Measurements from ENCODE around the gene CCDC182. TPM values are rescaled to one million over a fixed set of nuclear protein-coding genes. Genes with fewer than 3 reads are reported as not detected.

CCDC182 gene
- polyA plus RNA-seq, 1 experiment, result not detected

DNA sequence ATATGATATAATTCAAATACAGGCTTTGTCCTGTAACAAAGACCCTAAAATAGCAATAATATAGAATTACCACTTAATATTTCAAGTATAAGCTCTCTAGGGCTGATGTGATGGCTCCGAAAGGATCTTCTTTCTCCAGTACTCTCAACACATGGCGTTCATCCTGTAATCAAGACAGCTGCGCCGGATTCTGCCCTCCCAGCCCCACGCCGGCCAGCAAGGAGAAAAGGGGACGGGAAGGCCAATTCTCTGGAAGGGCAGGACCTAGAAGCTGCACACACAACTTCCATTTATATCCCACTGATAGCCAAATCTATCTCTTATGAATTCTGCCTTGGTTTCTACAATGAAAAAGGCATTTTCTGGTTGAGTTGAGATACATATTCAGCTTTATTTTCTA, 32.0 kb downstream of the CCDC182 start:
- DNase-seq (ENCODE audit: low read depth, low spot score), result no peak

DNA sequence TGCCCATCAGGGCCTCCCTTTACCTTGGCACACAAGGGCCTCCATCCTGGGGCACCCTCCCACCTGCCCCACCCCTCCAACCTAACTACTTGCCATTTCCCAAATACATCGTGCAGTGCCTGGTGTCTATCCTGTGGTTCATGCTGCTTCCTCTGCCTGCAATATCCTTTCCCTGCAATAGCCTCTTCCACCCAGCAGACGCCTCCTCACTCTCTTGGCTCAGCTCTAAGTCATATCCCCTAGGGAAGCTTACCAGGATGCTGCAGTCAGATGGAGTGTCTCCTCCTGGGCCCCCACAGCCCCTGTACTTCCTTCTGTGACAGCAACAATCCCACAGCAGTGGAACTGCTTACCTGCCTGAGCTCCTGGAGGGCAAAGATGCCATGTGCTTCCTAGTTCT, 36.7 kb downstream of the CCDC182 start:
- POLR2A ChIA-PET, result no interaction called here
- CTCF ChIA-PET, result interaction anchor here (1.9 kb wide), 1 partner anchor 36 kb away, joined by 6 read pairs; no protein-coding TSS in a partner anchor
- DNase-seq (ENCODE audit: low read depth, low spot score), result no peak
- peaks cover 26% of the 10 kb centered on the region for H3K27me3 ChIP-seq (ENCODE audit: control insufficient read depth, insufficient read depth, low read length)
- no peak overlapping the region for H3K27ac ChIP-seq (ENCODE audit: low read depth, low read length)
- H3K9me3 ChIP-seq (ENCODE audit: control insufficient read depth, insufficient read depth, low read length), result no peaks in the 10 kb centered on the region
- TF ChIP-seq, protein P1, sequence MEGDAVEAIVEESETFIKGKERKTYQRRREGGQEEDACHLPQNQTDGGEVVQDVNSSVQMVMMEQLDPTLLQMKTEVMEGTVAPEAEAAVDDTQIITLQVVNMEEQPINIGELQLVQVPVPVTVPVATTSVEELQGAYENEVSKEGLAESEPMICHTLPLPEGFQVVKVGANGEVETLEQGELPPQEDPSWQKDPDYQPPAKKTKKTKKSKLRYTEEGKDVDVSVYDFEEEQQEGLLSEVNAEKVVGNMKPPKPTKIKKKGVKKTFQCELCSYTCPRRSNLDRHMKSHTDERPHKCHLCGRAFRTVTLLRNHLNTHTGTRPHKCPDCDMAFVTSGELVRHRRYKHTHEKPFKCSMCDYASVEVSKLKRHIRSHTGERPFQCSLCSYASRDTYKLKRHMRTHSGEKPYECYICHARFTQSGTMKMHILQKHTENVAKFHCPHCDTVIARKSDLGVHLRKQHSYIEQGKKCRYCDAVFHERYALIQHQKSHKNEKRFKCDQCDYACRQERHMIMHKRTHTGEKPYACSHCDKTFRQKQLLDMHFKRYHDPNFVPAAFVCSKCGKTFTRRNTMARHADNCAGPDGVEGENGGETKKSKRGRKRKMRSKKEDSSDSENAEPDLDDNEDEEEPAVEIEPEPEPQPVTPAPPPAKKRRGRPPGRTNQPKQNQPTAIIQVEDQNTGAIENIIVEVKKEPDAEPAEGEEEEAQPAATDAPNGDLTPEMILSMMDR (IDR thresholded peaks at IDR 0.05; ENCODE audit: low read depth, low read length), result no peak
- H3K4me3 ChIP-seq (ENCODE audit: low read depth, low read length), result no peak overlapping the region

More for the DNA sequence above, 32.0 kb downstream of the CCDC182 start:
- CTCF ChIA-PET, result interaction anchor here (1.4 kb wide), 1 partner anchor 115 kb away, joined by 4 read pairs; no protein-coding TSS in a partner anchor
- H3K9me3 ChIP-seq (ENCODE audit: control insufficient read depth, insufficient read depth, low read length), result no peaks in the 10 kb centered on the region
- POLR2A ChIA-PET, result no interaction called here
- TF ChIP-seq, protein P1 (IDR thresholded peaks at IDR 0.05; ENCODE audit: low read depth, low read length), result no peak
- H3K4me3 ChIP-seq (ENCODE audit: low read depth, low read length), result no peak overlapping the region
- H3K27me3 ChIP-seq (ENCODE audit: control insufficient read depth, insufficient read depth, low read length), result peaks cover 29% of the 10 kb centered on the region
- no peak overlapping the region for H3K27ac ChIP-seq (ENCODE audit: low read depth, low read length)

DNA sequence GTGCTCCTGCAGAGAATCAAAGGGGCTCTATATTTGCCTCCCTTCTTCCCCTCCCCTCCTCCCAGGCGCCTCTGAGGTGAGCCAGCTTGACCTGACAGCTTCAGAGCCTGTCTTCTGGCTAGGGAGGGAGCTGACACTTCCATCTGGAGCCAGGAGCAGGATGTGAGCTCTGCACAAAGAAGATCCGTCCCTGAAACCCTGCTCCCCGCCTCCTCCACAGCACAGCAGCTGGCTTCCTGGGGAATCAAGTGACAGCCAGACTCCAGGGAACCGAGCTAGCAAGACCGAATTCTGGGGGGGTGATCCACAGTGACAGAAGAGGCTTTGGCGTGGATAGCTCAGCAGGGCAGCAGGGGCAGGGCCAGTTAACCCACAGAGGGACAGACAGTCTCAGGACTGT, 37.2 kb downstream of the CCDC182 start:
- ChIA-PET CTCF (interaction anchor here (1.9 kb wide), 1 partner anchor 36 kb away, joined by 6 read pairs; no protein-coding TSS in a partner anchor), POLR2A (no interaction called here)
- H3K4me3 ChIP-seq (ENCODE audit: low read depth, low read length), result no peak overlapping the region
- DNase-seq (ENCODE audit: low read depth, low spot score), result no peak
- H3K9me3 ChIP-seq (ENCODE audit: control insufficient read depth, insufficient read depth, low read length), result no peaks in the 10 kb centered on the region
- TF ChIP-seq, protein P1 (IDR thresholded peaks at IDR 0.05; ENCODE audit: low read depth, low read length), result no peak
- peaks cover 22% of the 10 kb centered on the region for H3K27me3 ChIP-seq (ENCODE audit: control insufficient read depth, insufficient read depth, low read length)
- H3K27ac ChIP-seq (ENCODE audit: low read depth, low read length), result no peak overlapping the region

DNA sequence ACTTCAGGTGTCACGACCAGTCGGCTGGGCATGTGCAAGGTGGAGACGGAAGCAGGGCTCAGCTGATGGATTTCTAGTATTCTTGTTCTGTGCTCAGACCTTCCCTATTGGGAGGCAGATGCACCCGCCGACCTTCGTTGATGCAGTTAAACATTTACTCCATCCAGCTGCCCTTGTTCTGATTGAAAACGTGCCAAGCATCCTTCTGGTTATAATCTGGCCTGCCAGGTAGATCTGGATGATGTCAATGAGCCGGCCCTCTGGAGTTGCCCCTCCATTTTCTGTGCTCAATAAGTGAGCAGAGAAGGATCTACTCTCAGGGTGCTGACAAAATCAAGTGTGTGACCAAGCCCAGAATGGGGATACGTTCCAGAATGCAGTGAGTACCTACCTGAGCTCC, 38.3 kb downstream of the CCDC182 start:
- ChIA-PET CTCF (no interaction called here), POLR2A (no interaction called here)
- no peak overlapping the region for H3K27ac ChIP-seq (ENCODE audit: low read depth, low read length)
- DNase-seq (ENCODE audit: low read depth, low spot score), result no peak
- no peaks in the 10 kb centered on the region for H3K9me3 ChIP-seq (ENCODE audit: control insufficient read depth, insufficient read depth, low read length)
- TF ChIP-seq, protein P1 (IDR thresholded peaks at IDR 0.05; ENCODE audit: low read depth, low read length), result no peak
- H3K4me3 ChIP-seq (ENCODE audit: low read depth, low read length), result no peak overlapping the region
- peaks cover 22% of the 10 kb centered on the region for H3K27me3 ChIP-seq (ENCODE audit: control insufficient read depth, insufficient read depth, low read length)

DNA sequence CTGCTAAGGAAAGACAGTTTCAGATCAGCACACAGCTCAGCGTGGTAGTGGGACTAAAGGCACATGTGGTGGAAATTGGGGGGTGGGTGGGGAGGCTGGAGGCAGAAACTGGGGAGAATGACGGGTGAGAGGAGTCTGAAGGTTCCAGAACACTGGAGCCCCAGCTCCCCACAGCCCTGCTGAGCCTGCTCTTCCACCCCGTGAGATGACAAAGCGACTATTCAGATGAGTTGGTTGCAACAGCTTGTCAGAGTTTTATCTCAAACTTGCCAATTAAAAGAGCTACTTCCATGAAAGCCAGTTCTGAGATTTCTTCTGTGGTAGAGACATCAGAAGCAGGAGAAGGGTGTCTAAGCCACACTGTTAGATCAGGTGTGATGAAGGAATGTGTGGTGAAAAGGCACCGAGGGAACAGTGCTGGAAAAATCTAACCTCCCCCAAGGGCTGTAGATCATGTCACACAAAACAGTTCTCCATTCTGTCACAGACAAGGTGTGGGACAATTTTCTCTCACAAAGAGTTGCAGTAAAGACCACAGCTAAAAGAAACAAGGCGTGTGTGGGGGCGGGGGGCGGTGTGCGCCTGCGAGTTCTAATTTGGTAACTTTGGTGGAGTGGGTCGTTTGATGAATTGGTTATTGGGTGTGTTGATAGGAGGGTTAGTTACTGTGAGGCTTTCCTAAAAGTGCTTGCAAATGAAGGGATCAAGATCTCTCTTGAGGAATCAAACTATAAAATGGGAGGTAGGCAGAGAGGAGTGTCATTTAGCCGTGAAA, 39.0 kb downstream of the CCDC182 start:
- no peak for DNase-seq (ENCODE audit: low read depth, low spot score)
- Histone ChIP-seq H3K27ac (ENCODE audit: low read depth, low read length) (no peak overlapping the region), H3K4me3 (ENCODE audit: low read depth, low read length) (no peak overlapping the region), H3K27me3 (ENCODE audit: control insufficient read depth, insufficient read depth, low read length) (peaks cover 22% of the 10 kb centered on the region), H3K9me3 (ENCODE audit: control insufficient read depth, insufficient read depth, low read length) (no peaks in the 10 kb centered on the region)
- ChIA-PET POLR2A (interaction anchor here (0.6 kb wide), 1 partner anchor 417 kb away, joined by 5 read pairs; no protein-coding TSS in a partner anchor), CTCF (no interaction called here)
- TF ChIP-seq, protein P1 (IDR thresholded peaks at IDR 0.05; ENCODE audit: low read depth, low read length), result no peak

Data from AG04450 (cell line).